Caco-2 (cell line): ENCODE data around the gene NRIP2. TPM values are rescaled to one million over a fixed set of nuclear protein-coding genes. Genes with fewer than 3 reads are reported as not detected.

Experiments used
- BruUV-seq: library from RNA; stranded (reverse); fragments of 400-500 nt; replicated peaks from 2 replicates; lab custom pipeline; 2021; lab: Mats Ljungman, UMichigan
- CTCF ChIA-PET: fragments of 300-600 bp; sonication (Branson Sonifier 250); formaldehyde crosslinking; loops from one replicate; lab custom pipeline; 2022; ENCODE audit warnings: antibody characterized with exemption; lab: Charles Lee
- POLR2A ChIA-PET: fragments of 300-600 bp; sonication (Branson Sonifier 250); formaldehyde crosslinking; loops from one replicate; lab custom pipeline; 2022; ENCODE audit warnings: antibody characterized with exemption; lab: Charles Lee
- DNase-seq, 2 experiments: peaks; one replicate each; pipeline versions ENCODE4 v3.0.0 to v3.0.0-alpha.2; 2020 to 2022
- H3K27me3 ChIP-seq: replicated peaks from 2 replicates; pipeline ENCODE4 v1.6.0; 2011; ENCODE audit warnings: low read length; ENCODE audit not compliant: control insufficient read depth, insufficient read depth
- H3K36me3 ChIP-seq: 2 replicates; pipeline ENCODE4 v1.5.1; 2011; ENCODE audit warnings: low read length; ENCODE audit not compliant: control insufficient read depth, insufficient read depth
- H3K4me1 ChIP-seq: fragments of 250-450 bp; sonication (Bioruptor Pico); 2 replicates; pipeline ENCODE4 v1.5.1; 2020; ENCODE audit warnings: mild to moderate bottlenecking
- H3K4me3 ChIP-seq: 2 replicates; pipeline ENCODE4 v1.5.1; 2011; ENCODE audit warnings: low read depth, mild to moderate bottlenecking, control low read depth, low read length
- H3K9me3 ChIP-seq: fragments of 250-450 bp; sonication (Bioruptor Pico); 2 replicates; pipeline ENCODE4 v1.5.1; 2020; ENCODE audit warnings: mild to moderate bottlenecking, moderate library complexity
- H3K27ac Mint-ChIP-seq: one replicate; pipeline ENCODE4 v1.8.0; 2022; ENCODE audit warnings: mixed read lengths; ENCODE audit not compliant: unreplicated experiment
- H3K27me3 Mint-ChIP-seq: one replicate; pipeline ENCODE4 v1.8.0; 2022; ENCODE audit warnings: mixed read lengths; ENCODE audit not compliant: insufficient read depth, unreplicated experiment
- H3K36me3 Mint-ChIP-seq: one replicate; pipeline ENCODE4 v1.8.0; 2022; ENCODE audit warnings: mild to moderate bottlenecking, mixed read lengths; ENCODE audit not compliant: insufficient read depth, unreplicated experiment
- H3K4me1 Mint-ChIP-seq: one replicate; pipeline ENCODE4 v1.8.0; 2022; ENCODE audit warnings: low read depth, mixed read lengths; ENCODE audit not compliant: unreplicated experiment
- H3K4me3 Mint-ChIP-seq: one replicate; pipeline ENCODE4 v1.8.0; 2022; ENCODE audit warnings: mild to moderate bottlenecking, moderate library complexity, mixed read lengths; ENCODE audit not compliant: unreplicated experiment
- H3K9me3 Mint-ChIP-seq: one replicate; pipeline ENCODE4 v1.8.0; 2022; ENCODE audit warnings: mixed read lengths; ENCODE audit not compliant: unreplicated experiment
- intact Hi-C: fragments of 100-400 bp; cut with micrococcal nuclease; formaldehyde crosslinking; loops from one replicate; pipeline ENCODE4 v1.10.0; 2022; ENCODE audit not compliant: unreplicated experiment
- total RNA-seq: library from RNA; stranded (reverse); gene quantifications from 2 replicates; pipeline ENCODE4 v1.2.3, GENCODE V29; 2022
- TF ChIP-seq, protein P1 (sequence below), 2 experiments: fragments of 200-600 bp in 1 of 2; IDR thresholded peaks; 1 replicate in 1 of 2; 2 replicates in 1 of 2; pipeline versions ENCODE4 v1.5.1 to v1.8.0; 2011 to 2022; ENCODE audit warnings: antibody characterized with exemption in 1 of 2, control low read depth in 1 of 2, inconsistent platforms in 1 of 2, low read depth in 1 of 2, low read length in 1 of 2, mild to moderate bottlenecking in 1 of 2, moderate library complexity in 1 of 2; ENCODE audit not compliant: insufficient read depth in 1 of 2, severe bottlenecking in 1 of 2, unreplicated experiment in 1 of 2

NRIP2 gene
- total RNA-seq, 1 experiment from 2014 or later = not detected

DNA sequence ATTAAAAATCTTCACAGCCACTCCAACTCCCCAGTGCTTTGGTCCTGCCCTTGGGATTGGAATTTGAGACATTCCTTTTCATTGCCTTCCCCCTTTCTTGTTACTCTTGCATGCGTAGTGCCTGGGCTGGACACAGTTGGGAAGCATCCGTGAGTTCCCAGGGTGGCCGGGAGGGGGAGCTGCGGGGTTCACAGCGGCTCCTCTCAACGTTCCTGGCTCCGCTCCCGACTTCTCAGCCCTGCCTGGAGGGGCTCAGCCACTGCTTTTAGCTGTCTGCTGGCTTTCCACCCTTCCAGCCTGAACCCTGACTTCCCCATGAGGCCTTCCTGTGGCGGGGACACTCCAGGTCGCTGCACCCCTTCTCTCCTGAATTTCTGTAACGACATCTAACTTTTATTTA is 18.8 kb upstream of the NRIP2 start:
- BruUV-seq = no TSS peak
- Histone ChIP-seq H3K4me1 (peaks cover 27% of the 10 kb centered on the region), H3K27me3 (no peaks in the 10 kb centered on the region), H3K36me3 (no peaks in the 10 kb centered on the region), H3K4me3 (no peak overlapping the region), H3K9me3 (no peaks in the 10 kb centered on the region)
- Mint-ChIP-seq H3K9me3 (no peaks in the 10 kb centered on the region), H3K27ac (no peak overlapping the region), H3K27me3 (no peaks in the 10 kb centered on the region), H3K4me1 (peaks cover 34% of the 10 kb centered on the region), H3K4me3 (no peak overlapping the region), H3K36me3 (peaks cover 36% of the 10 kb centered on the region)
- TF ChIP-seq, protein P1, sequence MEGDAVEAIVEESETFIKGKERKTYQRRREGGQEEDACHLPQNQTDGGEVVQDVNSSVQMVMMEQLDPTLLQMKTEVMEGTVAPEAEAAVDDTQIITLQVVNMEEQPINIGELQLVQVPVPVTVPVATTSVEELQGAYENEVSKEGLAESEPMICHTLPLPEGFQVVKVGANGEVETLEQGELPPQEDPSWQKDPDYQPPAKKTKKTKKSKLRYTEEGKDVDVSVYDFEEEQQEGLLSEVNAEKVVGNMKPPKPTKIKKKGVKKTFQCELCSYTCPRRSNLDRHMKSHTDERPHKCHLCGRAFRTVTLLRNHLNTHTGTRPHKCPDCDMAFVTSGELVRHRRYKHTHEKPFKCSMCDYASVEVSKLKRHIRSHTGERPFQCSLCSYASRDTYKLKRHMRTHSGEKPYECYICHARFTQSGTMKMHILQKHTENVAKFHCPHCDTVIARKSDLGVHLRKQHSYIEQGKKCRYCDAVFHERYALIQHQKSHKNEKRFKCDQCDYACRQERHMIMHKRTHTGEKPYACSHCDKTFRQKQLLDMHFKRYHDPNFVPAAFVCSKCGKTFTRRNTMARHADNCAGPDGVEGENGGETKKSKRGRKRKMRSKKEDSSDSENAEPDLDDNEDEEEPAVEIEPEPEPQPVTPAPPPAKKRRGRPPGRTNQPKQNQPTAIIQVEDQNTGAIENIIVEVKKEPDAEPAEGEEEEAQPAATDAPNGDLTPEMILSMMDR (IDR thresholded peaks at IDR 0.05; ENCODE audit: insufficient read depth in 1 of 2, low read depth in 1 of 2, low read length in 1 of 2, severe bottlenecking in 1 of 2, unreplicated experiment in 1 of 2) = peak; percentile 60 to 67
- CTCF ChIA-PET = interaction anchor here (0.7 to 1.6 kb wide), 4 partner anchors 8 to 105 kb away, joined by 3 to 10 read pairs (median 4); partner anchors contain the start of genes FOXM1 and RHNO1
- peak; percentile 69 to 76 for DNase-seq
- intact Hi-C loops = no loop called here
- POLR2A ChIA-PET = interaction anchor here (1.1 to 1.2 kb wide), 2 partner anchors 15 to 20 kb away, joined by 3 to 5 read pairs; no protein-coding TSS in a partner anchor

DNA sequence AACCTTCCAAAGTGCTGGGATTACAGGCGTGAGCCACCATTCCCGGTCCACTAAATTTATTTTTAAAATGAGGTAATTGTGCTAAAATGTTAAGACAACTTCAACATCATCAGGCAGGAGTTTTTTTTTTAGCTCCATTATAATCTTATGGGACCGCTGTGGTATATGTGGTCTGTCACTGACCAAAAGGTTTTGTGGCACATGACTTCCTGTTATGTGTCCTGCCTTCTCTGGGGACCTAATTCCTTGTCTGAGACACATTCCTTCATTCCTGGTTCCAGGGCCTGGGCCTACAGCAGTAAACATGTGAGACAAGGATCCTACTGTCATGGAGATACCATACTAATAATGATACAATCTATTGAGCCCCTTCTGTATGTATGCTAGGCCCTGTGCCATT is 17.1 kb upstream of the NRIP2 start:
- ChIA-PET CTCF (no interaction called here), POLR2A (interaction anchor here (0.6 kb wide), 2 partner anchors 23 to 38 kb away, joined by 3 read pairs; no protein-coding TSS in a partner anchor)
- BruUV-seq = no TSS peak
- H3K9me3 Mint-ChIP-seq = no peaks in the 10 kb centered on the region
- DNase-seq = no peak
- intact Hi-C loops = no loop called here
- TF ChIP-seq, protein P1 (IDR thresholded peaks at IDR 0.05; ENCODE audit: insufficient read depth in 1 of 2, low read depth in 1 of 2, low read length in 1 of 2, severe bottlenecking in 1 of 2, unreplicated experiment in 1 of 2) = no peak
- H3K4me3 Mint-ChIP-seq = no peak overlapping the region
- H3K4me3 ChIP-seq = no peak overlapping the region
- H3K27me3 ChIP-seq = no peaks in the 10 kb centered on the region
- peaks cover 19% of the 10 kb centered on the region for H3K4me1 ChIP-seq
- no peaks in the 10 kb centered on the region for H3K36me3 ChIP-seq
- H3K9me3 ChIP-seq = no peaks in the 10 kb centered on the region
- H3K27me3 Mint-ChIP-seq = no peaks in the 10 kb centered on the region
- H3K4me1 Mint-ChIP-seq = peaks cover 27% of the 10 kb centered on the region
- no peak overlapping the region for H3K27ac Mint-ChIP-seq
- H3K36me3 Mint-ChIP-seq = peaks cover 19% of the 10 kb centered on the region

DNA sequence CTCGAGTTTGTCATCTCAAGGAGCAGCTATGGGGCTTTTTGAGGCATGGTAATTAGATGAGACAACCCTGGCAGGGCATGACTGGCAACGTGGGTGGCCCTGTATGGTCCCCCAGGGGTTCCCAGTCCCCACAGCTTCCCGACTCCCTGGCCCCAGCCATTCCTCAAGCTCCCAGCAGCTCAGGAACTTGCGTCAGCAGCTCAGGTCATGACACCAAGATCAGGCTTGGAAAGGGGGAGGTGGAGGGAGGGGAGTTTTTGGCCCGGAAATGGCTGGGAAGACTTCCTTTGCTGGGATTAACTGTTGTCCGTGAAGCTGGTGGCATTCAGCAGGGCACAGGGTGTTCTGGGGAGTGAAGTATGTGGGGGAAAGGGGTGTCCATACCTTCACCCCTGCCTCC is 10.4 kb upstream of the NRIP2 start:
- POLR2A ChIA-PET = interaction anchor here (1.3 kb wide), 1 partner anchor 32 kb away, joined by 4 read pairs; the partner anchor contains the start of genes FOXM1 and RHNO1
- peaks cover 28% of the 10 kb centered on the region for H3K4me1 Mint-ChIP-seq
- BruUV-seq = no TSS peak
- Histone ChIP-seq H3K9me3 (no peaks in the 10 kb centered on the region), H3K27me3 (no peaks in the 10 kb centered on the region), H3K36me3 (no peaks in the 10 kb centered on the region), H3K4me1 (peaks cover 24% of the 10 kb centered on the region), H3K4me3 (no peak overlapping the region)
- H3K36me3 Mint-ChIP-seq = no peaks in the 10 kb centered on the region
- peak overlapping the region; percentile 12 for H3K27ac Mint-ChIP-seq
- no peaks in the 10 kb centered on the region for H3K9me3 Mint-ChIP-seq
- CTCF ChIA-PET = interaction anchor here (1.0 to 2.4 kb wide), 12 partner anchors 9 to 196 kb away, joined by 3 to 18 read pairs (median 8); partner anchors contain the start of genes FOXM1, RHNO1 and TEX52
- no peak overlapping the region for H3K4me3 Mint-ChIP-seq
- DNase-seq = no peak
- TF ChIP-seq, protein P1 (IDR thresholded peaks at IDR 0.05; ENCODE audit: insufficient read depth in 1 of 2, low read depth in 1 of 2, low read length in 1 of 2, severe bottlenecking in 1 of 2, unreplicated experiment in 1 of 2) = no peak
- intact Hi-C loops = no loop called here
- H3K27me3 Mint-ChIP-seq = no peaks in the 10 kb centered on the region
